ENCODE measurements around the gene LHX1. TPM values are rescaled to one million over a fixed set of nuclear protein-coding genes. Genes with fewer than 3 reads are reported as not detected.

The LHX1 gene
- total RNA-seq, 1 donor, result not detected

- H2AFZ ChIP-seq (ENCODE audit: low read length), result no peak overlapping the region
- no peaks in the 10 kb centered on the region for H3K79me2 ChIP-seq (ENCODE audit: insufficient read depth, low read length)
- H3K4me1 ChIP-seq (ENCODE audit: insufficient read depth, low read length), result peaks cover 8% of the 10 kb centered on the region
- no peak overlapping the region for H3K4me3 ChIP-seq (ENCODE audit: insufficient read depth, low read length)
- H4K20me1 ChIP-seq (ENCODE audit: insufficient read depth, low read length), result no peaks in the 10 kb centered on the region
- DNase-seq (ENCODE audit: insufficient read length, low spot score, missing footprints), result peak; percentile 80
- H3K27me3 ChIP-seq (ENCODE audit: insufficient read depth, low read length), result peaks cover 15% of the 10 kb centered on the region
- no peaks in the 10 kb centered on the region for H3K9me3 ChIP-seq (ENCODE audit: low read depth, low read length)
- H3K4me2 ChIP-seq (ENCODE audit: insufficient read depth, low read length), result no peak overlapping the region
- no peaks in the 10 kb centered on the region for H3K36me3 ChIP-seq (ENCODE audit: insufficient read depth, low read length)
- TF ChIP-seq CTCF (IDR thresholded peaks at IDR 0.05; ENCODE audit: extremely low read depth, low read depth, low read length), result no peak
- H3K27ac ChIP-seq (ENCODE audit: low read depth, low read length), result no peak overlapping the region
Measured at GRCh38 chr17:36921095-36921851, 16.0 kb upstream of the LHX1 start.

GRCh38 chr17:36922175-36922574 lies 15.1 kb upstream of the LHX1 start:
- Histone ChIP-seq H3K9me3 (ENCODE audit: low read depth, low read length) (no peaks in the 10 kb centered on the region), H3K79me2 (ENCODE audit: insufficient read depth, low read length) (no peaks in the 10 kb centered on the region), H3K4me3 (ENCODE audit: insufficient read depth, low read length) (no peak overlapping the region), H3K4me2 (ENCODE audit: insufficient read depth, low read length) (no peak overlapping the region), H4K20me1 (ENCODE audit: insufficient read depth, low read length) (no peaks in the 10 kb centered on the region), H3K36me3 (ENCODE audit: insufficient read depth, low read length) (no peaks in the 10 kb centered on the region), H3K27me3 (ENCODE audit: insufficient read depth, low read length) (peaks cover 24% of the 10 kb centered on the region), H3K4me1 (ENCODE audit: insufficient read depth, low read length) (peaks cover 8% of the 10 kb centered on the region), H2AFZ (ENCODE audit: low read length) (no peak overlapping the region), H3K27ac (ENCODE audit: low read depth, low read length) (no peak overlapping the region)
- no peak for TF ChIP-seq CTCF (IDR thresholded peaks at IDR 0.05; ENCODE audit: extremely low read depth, low read depth, low read length)
- no peak for DNase-seq (ENCODE audit: insufficient read length, low spot score, missing footprints)

GRCh38 chr17:36923814-36924221 lies 13.5 kb upstream of the LHX1 start:
- Histone ChIP-seq H3K36me3 (ENCODE audit: insufficient read depth, low read length) (no peaks in the 10 kb centered on the region), H3K4me1 (ENCODE audit: insufficient read depth, low read length) (peaks cover 8% of the 10 kb centered on the region), H2AFZ (ENCODE audit: low read length) (no peak overlapping the region), H3K27me3 (ENCODE audit: insufficient read depth, low read length) (peaks cover 40% of the 10 kb centered on the region), H3K9me3 (ENCODE audit: low read depth, low read length) (no peaks in the 10 kb centered on the region), H3K4me2 (ENCODE audit: insufficient read depth, low read length) (no peak overlapping the region), H4K20me1 (ENCODE audit: insufficient read depth, low read length) (no peaks in the 10 kb centered on the region), H3K79me2 (ENCODE audit: insufficient read depth, low read length) (no peaks in the 10 kb centered on the region), H3K4me3 (ENCODE audit: insufficient read depth, low read length) (no peak overlapping the region), H3K27ac (ENCODE audit: low read depth, low read length) (no peak overlapping the region)
- no peak for TF ChIP-seq CTCF (IDR thresholded peaks at IDR 0.05; ENCODE audit: extremely low read depth, low read depth, low read length)
- DNase-seq (ENCODE audit: insufficient read length, low spot score, missing footprints), result no peak

- peaks cover 64% of the 10 kb centered on the region for H3K27me3 ChIP-seq (ENCODE audit: insufficient read depth, low read length)
- peak; percentile 73 for DNase-seq (ENCODE audit: insufficient read length, low spot score, missing footprints)
Measured at GRCh38 chr17:36926226-36926625, 11.0 kb upstream of the LHX1 start.

More at GRCh38 chr17:36926226-36926625, 11.0 kb upstream of the LHX1 start:
- no peaks in the 10 kb centered on the region for H3K9me3 ChIP-seq (ENCODE audit: low read depth, low read length)
- H3K27ac ChIP-seq (ENCODE audit: low read depth, low read length), result no peak overlapping the region
- no peaks in the 10 kb centered on the region for H3K36me3 ChIP-seq (ENCODE audit: insufficient read depth, low read length)
- no peaks in the 10 kb centered on the region for H3K4me1 ChIP-seq (ENCODE audit: insufficient read depth, low read length)
- no peak for TF ChIP-seq CTCF (IDR thresholded peaks at IDR 0.05; ENCODE audit: extremely low read depth, low read depth, low read length)
- H3K4me2 ChIP-seq (ENCODE audit: insufficient read depth, low read length), result no peak overlapping the region
- peaks cover 3% of the 10 kb centered on the region for H4K20me1 ChIP-seq (ENCODE audit: insufficient read depth, low read length)
- H3K4me3 ChIP-seq (ENCODE audit: insufficient read depth, low read length), result no peak overlapping the region
- no peaks in the 10 kb centered on the region for H3K79me2 ChIP-seq (ENCODE audit: insufficient read depth, low read length)
- no peak overlapping the region for H2AFZ ChIP-seq (ENCODE audit: low read length)

Data from osteoblast (primary cell).